Renal cortex interstitium (tissue), 11 donors: Measurements from ENCODE around the gene TRIM28. TPM values are rescaled to one million over a fixed set of nuclear protein-coding genes. Genes with fewer than 3 reads are reported as not detected.
"Not testable (repeated sequence)": the region's sequence is repeated elsewhere in the genome, so short reads cannot be mapped to it uniquely, and the experiment has no call there.

Source experiments
- DNase-seq, 11 donors: peaks; one replicate each; pipeline ENCODE4 v3.0.0-alpha.2; 2013; ENCODE audit warnings: low read depth in 9 of 11, low spot score in 4 of 11; ENCODE audit errors: extremely low read depth in 1 of 11
- polyA plus RNA-seq, 3 donors: library from polyadenylated mRNA; unstranded; fragments of 120-200 nt; gene quantifications; one replicate each; pipeline ENCODE4 v1.2.1, GENCODE V29; 2013; ENCODE audit not compliant: insufficient read length in 3 of 3

Gene TRIM28
- polyA plus RNA-seq, 3 donors, result 672 to 838 (median 719) TPM

DNA sequence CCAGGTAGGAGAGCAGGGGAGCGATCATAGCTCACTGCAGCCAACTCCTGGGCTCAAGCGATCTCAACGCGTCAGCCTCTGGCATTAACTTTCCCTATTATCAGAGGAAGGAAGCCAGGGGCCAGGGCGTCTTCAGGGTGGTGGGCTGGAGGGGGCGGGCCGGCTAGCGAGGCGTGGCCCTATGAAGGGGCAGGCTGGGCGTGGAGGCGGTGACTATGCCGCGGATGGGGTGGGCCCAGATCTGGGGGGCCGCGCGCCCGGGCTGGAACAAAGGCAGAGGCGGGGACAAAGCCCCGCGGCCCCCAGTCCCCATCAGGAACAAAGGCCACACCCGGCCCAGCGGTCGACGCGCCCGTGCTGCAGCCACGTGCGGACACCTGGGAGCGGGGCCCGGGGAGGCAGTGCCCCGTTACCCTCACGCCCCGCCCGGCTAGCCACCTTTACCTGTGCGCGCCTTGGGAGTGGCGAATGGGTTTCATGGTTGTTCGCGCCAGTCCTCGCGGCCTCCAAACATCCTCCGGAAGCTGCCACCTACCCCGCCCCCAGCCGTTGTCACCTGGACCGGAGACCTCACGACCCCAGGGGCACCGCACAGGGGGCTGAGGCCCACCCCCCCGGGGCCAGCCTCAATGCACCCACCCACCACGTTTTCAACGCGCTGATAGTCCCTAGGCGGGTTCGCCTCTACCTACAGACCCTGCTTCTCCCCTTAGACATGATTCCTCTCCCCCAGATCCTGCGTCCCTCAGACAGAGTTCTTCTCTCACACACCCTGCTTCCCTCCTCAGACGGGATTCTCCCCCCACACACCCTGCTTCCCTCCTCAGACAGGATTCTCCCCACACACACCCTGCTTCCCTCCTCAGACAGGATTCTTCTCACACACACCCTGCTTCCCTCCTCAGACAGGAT, 5.4 kb upstream of the TRIM28 start:
- DNase-seq, result peak in 8 of 11 donors; percentile 63 to 76 (median 72)

DNA sequence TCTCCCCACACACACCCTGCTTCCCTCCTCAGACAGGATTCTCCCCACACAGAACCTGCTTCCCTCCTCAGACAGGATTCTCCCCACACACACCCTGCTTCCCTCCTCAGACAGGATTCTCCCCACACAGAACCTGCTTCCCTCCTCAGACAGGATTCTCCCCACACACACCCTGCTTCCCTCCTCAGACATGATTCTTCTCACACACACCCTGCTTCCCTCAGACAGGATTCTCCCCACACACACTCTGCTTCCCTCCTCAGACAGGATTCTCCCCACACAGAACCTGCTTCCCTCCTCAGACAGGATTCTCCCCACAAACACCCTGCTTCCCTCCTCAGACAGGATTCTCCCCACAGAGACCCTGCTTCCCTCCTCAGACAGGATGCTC, 4.7 kb upstream of the TRIM28 start:
- DNase-seq, result not testable (repeated sequence)

DNA sequence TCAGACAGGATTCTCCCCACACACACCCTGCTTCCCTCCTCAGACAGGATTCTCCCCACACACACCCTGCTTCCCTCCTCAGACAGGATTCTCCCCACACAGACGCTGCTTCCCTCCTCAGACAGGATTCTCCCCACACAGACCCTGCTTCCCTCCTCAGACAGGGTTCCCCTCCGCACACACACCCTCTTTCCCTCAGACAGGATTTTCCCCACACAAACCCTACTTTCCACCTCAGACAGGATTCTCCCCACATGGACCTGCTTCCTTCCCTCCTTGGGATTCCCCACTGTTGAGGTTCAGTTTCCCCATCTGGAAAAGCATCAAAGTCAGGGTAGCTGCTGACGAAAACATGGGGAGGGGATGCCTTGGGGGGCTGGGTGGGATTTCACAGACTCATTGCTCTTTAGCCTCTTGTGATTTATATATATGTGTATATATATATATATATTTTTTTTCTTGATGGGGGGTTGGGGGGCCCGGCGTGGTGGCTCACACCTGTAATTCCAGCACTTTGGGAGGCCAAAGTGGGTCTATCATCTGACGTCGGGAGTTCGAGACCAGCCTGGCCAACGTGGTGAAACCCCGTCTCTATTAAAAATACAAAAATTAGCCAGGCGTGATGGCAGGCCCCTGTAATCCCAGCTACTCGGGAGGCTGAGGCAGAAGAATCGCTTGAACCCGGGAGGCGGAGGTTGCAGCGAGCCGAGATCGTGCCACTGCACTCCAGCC, 1.1 kb upstream of the TRIM28 start:
- DNase-seq, result not testable (repeated sequence)

DNA sequence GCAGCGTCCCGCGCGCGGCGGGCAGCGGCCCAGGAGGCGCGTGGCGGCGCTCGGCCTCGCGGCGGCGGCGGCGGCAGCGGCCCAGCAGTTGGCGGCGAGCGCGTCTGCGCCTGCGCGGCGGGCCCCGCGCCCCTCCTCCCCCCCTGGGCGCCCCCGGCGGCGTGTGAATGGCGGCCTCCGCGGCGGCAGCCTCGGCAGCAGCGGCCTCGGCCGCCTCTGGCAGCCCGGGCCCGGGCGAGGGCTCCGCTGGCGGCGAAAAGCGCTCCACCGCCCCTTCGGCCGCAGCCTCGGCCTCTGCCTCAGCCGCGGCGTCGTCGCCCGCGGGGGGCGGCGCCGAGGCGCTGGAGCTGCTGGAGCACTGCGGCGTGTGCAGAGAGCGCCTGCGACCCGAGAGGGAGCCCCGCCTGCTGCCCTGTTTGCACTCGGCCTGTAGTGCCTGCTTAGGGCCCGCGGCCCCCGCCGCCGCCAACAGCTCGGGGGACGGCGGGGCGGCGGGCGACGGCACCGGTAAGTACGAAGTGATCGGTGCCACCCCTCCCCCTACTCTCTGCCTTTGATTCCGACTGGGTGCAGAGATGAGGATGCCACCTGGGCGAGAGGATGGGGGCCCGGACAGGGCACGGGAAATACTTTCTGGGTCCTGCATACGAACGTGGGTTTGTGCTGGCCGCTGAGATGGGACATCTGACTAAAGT, 874 bp downstream of the TRIM28 start:
- DNase-seq, result peak in 2 of 11 donors; percentile 36 to 60

DNA sequence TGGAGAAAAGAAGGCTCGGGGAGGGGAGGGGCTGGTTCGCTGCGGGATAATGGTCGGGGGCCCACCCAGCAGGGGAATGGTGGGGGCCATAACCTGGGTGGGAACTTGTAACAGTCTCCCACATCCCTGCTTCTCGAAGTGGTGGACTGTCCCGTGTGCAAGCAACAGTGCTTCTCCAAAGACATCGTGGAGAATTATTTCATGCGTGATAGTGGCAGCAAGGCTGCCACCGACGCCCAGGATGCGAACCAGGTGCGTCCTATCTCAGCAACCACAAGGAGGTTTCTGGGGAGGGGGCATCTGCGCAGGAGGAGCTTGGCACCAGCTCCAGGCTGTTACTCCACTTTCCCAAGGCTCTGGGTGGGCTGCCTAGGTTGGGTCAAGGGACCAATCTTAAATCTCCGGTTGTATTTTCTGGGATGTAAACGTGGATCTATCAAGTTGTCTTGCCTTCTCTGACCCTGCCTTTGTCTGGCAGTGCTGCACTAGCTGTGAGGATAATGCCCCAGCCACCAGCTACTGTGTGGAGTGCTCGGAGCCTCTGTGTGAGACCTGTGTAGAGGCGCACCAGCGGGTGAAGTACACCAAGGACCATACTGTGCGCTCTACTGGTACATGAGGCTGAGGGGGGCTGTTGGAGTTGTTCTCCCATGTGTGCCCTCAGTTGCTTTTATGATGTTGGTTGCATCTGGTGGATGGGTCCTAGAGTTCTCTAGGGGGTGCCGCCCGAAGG, 1.6 kb downstream of the TRIM28 start:
- DNase-seq, result no peak

DNA sequence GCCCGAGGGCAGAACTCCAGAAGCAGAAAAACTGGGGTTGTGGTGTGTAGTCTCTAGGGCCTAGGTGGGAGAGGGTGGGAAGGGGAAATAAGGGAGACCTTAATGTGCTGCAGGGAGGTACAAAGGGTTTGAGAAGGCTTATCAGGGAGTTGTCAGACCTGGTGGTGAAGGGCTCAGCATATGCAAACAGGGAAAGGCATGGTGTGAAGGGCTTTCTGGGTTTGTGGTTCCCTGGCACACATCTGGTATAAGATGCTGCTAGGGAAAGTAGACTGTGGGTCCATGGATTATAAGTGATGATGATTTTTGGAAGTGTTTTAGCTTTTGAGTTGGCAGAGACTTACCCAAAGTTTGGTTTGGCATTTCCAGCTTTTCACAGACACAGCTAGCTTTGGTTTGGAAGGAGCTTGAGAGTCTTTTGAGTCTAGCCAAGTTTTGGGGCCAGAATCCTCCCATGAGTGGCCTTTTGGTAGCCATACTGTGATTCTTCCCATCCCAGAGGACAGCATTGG, 2.2 kb downstream of the TRIM28 start:
- DNase-seq, result no peak

DNA sequence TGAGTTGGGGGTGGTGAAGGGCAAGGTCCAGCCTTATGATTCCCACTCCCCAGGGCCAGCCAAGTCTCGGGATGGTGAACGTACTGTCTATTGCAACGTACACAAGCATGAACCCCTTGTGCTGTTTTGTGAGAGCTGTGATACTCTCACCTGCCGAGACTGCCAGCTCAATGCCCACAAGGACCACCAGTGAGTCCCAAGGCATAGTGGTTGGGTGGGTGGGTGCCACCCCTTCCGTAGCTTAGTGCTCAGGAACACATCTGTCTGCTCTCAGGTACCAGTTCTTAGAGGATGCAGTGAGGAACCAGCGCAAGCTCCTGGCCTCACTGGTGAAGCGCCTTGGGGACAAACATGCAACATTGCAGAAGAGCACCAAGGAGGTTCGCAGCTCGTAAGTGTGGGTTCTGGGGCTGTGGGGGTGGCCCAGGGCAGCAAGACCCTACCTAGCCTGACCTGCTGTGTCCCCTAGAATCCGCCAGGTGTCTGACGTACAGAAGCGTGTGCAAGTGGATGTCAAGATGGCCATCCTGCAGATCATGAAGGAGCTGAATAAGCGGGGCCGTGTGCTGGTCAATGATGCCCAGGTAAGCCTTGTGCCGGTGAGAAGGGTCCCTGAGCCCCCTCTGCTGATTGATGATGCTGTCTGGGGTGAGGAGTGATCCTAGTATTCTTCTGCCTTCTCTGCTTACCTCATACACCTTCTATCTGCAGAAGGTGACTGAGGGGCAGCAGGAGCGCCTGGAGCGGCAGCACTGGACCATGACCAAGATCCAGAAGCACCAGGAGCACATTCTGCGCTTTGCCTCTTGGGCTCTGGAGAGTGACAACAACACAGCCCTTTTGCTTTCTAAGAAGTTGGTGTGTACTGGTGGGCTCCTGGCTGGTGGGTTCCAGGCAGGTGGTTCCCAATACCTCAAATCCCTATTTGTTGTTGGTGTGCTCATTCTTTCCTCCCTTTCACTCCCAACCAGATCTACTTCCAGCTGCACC, 3.8 kb downstream of the TRIM28 start:
- no peak for DNase-seq

DNA sequence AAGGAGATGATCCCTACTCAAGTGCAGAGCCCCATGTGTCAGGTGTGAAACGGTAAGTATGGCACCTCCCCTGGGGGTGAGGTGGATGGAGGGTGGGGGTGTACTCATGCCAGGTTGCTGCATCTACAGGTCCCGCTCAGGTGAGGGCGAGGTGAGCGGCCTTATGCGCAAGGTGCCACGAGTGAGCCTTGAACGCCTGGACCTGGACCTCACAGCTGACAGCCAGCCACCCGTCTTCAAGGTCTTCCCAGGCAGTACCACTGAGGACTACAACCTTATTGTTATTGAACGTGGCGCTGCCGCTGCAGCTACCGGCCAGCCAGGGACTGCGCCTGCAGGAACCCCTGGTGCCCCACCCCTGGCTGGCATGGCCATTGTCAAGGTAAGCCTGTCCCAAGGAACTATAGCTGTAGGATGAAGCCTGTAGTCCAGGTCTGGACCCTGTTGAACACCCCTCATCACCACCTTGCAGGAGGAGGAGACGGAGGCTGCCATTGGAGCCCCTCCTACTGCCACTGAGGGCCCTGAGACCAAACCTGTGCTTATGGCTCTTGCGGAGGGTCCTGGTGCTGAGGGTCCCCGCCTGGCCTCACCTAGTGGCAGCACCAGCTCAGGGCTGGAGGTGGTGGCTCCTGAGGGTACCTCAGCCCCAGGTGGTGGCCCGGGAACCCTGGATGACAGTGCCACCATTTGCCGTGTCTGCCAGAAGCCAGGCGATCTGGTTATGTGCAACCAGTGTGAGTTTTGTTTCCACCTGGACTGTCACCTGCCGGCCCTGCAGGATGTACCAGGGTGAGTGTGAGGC, 5.2 kb downstream of the TRIM28 start:
- no peak for DNase-seq

DNA sequence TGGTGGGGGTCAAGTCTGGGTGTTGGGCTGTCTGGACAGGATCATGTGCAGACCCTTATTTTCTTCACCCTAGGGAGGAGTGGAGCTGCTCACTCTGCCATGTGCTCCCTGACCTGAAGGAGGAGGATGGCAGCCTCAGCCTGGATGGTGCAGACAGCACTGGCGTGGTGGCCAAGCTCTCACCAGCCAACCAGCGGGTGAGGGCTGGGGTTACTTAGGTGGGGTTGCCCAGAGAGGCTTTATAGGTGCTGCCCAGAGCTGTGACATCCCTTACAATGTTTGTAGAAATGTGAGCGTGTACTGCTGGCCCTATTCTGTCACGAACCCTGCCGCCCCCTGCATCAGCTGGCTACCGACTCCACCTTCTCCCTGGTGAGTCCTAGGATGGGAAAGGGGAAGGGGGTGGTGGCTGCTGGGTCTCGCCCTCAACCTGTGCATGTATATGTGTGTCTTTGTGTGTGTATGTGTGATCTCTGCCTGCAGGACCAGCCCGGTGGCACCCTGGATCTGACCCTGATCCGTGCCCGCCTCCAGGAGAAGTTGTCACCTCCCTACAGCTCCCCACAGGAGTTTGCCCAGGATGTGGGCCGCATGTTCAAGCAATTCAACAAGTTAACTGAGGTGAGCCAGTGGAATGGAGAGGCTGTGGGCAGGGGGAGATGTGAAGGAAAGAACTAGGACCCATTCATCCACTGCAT, 5.9 kb downstream of the TRIM28 start:
- DNase-seq, result no peak

DNA sequence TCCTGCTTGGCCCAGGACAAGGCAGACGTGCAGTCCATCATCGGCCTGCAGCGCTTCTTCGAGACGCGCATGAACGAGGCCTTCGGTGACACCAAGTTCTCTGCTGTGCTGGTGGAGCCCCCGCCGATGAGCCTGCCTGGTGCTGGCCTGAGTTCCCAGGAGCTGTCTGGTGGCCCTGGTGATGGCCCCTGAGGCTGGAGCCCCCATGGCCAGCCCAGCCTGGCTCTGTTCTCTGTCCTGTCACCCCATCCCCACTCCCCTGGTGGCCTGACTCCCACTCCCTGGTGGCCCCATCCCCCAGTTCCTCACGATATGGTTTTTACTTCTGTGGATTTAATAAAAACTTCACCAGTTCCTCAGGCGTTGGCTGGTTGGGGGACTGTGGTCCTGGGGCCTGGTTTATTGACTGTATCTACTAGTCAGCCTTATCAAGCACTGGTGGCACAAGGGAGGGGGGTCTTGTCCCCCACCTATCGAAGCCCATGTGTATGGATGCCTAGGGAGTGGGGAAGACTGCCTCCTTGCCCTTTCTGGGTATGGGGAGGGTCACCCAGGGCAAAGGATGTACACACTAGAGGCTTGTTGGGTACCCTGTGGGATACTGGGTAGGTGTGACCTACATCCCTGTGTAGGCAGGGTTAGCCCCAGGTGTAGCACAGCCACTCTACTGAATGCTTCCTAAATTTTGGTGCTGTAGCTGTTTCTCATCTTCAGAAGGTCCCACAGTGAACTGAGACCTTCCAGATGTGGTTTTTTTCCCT, 6.7 kb downstream of the TRIM28 start:
- DNase-seq, result no peak

DNA sequence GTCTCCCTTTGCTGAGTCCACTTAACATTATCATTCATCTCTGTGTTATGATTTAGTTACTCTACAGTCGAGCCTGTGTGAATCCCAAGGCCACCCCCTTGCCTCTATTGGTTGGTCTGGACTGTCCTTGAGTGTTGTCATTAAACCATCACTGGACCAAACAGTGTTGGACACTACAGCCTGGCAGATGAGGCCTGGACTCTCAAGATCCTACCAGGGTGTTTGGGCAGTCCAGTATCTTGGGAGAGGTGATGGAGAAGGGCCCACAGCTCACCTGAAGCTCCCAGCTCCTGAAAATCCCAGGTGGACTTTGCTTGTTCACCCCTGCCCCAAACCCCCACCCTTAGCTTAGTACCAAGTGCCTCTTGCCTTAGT, 7.2 kb downstream of the TRIM28 start:
- no peak for DNase-seq

DNA sequence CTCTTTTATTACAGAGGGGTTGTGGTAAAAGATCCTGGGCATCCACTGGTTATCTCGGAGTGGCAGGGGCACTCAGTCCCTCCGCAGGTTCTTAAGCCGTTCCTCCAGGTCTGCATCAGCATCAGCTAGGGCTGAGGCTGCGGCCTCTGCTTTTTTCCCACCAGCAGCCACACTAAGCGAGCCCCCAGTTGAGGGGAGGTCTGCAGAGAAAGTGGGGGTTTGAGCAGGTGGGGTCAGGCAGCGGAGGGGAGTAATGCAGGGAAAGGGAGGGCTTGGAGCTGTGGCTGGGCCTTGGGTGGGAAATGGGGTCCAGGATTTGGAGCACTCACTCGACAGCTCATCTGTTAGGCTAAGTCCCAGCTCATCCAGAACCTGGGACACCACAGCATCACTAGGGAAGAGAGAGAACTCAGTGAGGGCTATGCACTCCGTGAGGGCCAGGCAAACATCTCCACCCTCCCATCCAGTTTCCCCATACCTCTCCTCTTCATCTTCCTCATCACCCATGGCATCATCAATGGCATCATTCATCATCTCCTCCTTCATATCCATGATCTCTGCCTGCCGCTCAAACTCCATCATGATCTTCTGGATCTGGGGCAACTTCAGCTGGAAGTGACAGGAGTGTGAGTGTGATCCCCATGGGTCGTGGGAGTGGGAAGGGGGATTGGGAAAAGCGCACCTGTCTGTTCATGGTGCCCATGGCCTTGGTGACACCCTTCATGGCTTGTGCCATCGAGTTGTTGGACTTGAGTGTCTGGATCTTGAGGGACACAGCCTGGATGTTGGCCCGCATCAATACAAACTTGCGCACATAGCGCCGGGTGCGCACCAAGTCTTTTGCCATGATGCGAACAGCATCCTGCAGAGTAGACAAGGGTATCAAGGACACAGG, 8.0 kb downstream of the TRIM28 start:
- no peak for DNase-seq

DNA sequence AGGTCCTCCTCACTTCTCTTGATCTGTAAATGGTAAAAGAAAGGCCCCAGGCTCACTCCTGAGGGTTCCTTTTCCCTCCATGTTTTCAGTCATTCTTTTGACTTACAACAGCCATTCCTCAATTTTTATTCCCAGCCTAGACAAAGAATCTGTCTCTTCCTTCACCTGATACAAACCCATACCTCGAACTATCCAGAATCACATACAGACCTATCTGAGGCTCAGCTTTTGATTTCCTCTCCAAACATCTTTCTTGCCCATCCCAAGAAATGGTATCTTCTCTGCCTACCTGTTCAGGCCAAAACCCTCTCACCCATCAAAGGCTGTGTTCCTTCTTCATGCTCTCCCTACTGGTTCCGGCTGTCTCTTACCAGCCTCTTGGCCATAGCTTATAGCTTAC, 8.8 kb downstream of the TRIM28 start:
- no peak for DNase-seq

DNA sequence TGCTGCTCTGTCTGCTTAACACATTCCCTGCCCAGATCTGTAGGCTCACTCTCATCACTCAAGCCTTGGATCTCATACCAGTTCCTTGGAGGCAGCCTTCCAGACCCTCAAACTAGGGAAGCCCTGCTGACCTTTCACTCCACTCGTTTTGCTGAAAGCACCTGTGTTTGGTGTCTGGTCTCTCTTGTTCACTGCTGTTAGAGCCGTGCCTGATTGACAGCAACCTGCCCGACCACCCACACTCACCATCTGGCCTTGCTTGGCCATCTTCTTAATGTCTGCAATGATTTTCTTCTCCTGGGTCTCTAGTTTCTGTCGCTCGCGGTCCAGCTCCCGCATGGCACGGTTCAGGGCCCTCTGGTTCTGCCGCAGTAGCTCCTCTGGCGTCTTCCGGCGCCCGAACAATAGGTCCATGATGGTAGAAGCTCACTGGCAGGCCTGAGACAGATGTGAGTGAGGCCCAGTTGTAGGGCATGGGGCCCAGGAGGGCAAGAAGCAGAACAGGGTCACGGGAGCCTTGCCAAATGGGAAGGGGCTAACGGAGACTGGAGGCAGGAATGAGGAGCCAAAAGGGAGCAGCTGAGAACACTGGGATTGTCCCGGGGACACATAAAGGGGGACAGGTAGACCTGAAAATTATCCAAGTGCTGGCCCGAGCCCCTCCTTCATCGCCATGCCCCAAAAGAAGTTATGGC, 10.1 kb downstream of the TRIM28 start:
- no peak for DNase-seq
